NB4 (cell line): ENCODE data around the gene PRSS2.

Source experiments
- DNase-seq: peaks from one replicate; pipeline ENCODE4 v3.0.0; 2010; ENCODE audit warnings: low read depth
- H3K4me3 ChIP-seq: one replicate; pipeline ENCODE4 v1.5.1; 2011; ENCODE audit warnings: mild to moderate bottlenecking, low read depth, low read length, moderate library complexity
- MYC ChIP-seq: IDR thresholded peaks from 2 replicates; pipeline ENCODE4 v1.6.1; 2011; ENCODE audit warnings: low read depth, low read length
- POLR2A ChIP-seq: IDR thresholded peaks from 2 replicates; pipeline ENCODE4 v1.6.1; 2011; ENCODE audit warnings: mild to moderate bottlenecking; ENCODE audit not compliant: insufficient read length; ENCODE audit errors: extremely low read depth
- TF ChIP-seq, protein P1 (sequence below): IDR thresholded peaks from 2 replicates; pipeline ENCODE4 v1.6.1; 2011; ENCODE audit warnings: low read depth, low read length
- TF ChIP-seq, protein P2 (sequence below): IDR thresholded peaks from one replicate; pipeline ENCODE4 v1.5.1; 2012; ENCODE audit warnings: low read depth, low read length

Gene PRSS2

DNA sequence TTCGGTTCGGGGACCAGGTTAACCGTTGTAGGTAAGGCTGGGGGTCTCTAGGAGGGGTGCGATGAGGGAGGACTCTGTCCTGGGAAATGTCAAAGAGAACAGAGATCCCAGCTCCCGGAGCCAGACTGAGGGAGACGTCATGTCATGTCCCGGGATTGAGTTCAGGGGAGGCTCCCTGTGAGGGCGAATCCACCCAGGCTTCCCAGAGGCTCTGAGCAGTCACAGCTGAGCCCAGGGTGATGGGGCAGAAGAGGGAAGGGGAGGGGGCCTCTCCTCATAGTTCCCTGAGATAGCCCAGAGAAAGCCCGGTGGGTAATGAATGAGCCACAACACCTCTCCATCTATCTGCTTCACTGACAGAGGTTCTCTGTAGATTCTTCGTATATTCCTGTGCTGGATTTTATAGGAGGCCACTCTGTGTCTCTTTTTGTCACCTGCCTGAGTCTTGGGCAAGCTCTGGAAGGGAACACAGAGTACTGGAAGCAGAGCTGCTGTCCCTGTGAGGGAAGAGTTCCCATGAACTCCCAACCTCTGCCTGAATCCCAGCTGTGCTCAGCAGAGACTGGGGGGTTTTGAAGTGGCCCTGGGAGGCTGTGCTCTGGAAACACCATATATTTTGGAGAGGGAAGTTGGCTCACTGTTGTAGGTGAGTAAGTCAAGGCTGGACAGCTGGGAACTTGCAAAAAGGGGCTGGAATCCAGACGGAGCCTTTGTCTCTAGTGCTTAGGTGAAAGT is 16.4 kb downstream of the PRSS2 start:
- no peak for TF ChIP-seq MYC
- no peak for TF ChIP-seq POLR2A
- TF ChIP-seq, protein P1, sequence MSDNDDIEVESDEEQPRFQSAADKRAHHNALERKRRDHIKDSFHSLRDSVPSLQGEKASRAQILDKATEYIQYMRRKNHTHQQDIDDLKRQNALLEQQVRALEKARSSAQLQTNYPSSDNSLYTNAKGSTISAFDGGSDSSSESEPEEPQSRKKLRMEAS = no peak
- H3K4me3 ChIP-seq = no peak overlapping the region
- no peak for DNase-seq

DNA sequence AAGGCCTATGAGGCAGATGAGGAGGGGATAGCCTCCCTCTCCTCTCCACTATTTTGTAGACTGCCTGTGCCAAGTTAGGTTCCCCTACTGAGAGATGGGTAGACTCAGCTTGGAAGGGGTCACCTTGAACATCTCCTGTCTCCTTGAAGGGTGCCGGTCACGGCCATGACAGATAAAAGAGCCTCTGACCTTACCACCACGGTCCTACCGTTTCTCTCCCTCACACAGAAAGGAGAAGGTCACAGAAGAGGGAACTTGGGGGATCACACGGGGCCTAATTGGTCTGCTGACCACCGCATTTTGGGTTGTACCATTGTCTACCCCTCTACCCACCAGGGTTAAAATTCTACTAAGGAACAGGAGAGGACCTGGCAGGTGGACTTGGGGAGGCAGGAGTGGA is 17.0 kb downstream of the PRSS2 start:
- H3K4me3 ChIP-seq = no peak overlapping the region
- TF ChIP-seq, protein P2, sequence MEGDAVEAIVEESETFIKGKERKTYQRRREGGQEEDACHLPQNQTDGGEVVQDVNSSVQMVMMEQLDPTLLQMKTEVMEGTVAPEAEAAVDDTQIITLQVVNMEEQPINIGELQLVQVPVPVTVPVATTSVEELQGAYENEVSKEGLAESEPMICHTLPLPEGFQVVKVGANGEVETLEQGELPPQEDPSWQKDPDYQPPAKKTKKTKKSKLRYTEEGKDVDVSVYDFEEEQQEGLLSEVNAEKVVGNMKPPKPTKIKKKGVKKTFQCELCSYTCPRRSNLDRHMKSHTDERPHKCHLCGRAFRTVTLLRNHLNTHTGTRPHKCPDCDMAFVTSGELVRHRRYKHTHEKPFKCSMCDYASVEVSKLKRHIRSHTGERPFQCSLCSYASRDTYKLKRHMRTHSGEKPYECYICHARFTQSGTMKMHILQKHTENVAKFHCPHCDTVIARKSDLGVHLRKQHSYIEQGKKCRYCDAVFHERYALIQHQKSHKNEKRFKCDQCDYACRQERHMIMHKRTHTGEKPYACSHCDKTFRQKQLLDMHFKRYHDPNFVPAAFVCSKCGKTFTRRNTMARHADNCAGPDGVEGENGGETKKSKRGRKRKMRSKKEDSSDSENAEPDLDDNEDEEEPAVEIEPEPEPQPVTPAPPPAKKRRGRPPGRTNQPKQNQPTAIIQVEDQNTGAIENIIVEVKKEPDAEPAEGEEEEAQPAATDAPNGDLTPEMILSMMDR = no peak
- TF ChIP-seq MYC = no peak
- TF ChIP-seq, protein P1 = no peak
- TF ChIP-seq POLR2A = no peak

DNA sequence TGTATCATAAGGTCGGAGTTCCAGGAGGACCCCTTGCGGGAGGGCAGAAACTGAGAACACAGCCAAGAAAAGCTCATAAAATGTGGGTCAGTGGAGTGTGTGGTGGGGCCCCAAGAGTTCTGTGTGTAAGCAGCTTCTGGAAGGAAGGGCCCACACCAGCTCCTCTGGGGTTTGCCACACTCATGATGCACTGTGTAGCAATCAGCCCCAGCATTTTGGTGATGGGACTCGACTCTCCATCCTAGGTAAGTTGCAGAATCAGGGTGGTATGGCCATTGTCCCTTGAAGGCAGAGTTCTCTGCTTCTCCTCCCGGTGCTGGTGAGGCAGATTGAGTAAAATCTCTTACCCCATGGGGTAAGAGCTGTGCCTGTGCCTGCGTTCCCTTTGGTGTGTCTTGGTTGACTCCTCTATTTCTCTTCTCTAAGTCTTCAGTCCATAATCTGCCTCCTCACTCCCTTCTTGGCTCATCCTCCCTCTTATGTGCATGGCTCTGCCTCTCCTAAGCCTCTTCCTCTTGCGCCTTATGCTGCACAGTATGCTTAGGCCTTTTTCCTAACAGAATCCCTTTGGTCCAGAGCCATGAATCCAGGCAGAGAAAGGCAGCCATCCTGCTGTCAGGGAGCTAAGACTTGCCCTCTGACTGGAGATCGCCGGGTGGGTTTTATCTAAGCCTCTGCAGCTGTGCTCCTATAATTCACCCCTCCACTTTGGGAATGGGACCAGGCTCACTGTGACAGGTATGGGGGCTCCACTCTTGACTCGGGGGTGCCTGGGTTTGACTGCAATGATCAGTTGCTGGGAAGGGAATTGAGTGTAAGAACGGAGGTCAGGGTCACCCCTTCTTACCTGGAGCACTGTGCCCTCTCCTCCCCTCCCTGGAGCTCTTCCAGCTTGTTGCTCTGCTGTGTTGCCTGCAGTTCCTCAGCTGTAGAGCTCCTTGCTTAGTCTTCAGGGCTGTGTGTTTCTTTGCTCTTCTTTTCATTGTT is 17.8 kb downstream of the PRSS2 start:
- TF ChIP-seq, protein P2 = no peak
- TF ChIP-seq POLR2A (no peak), MYC (no peak)
- TF ChIP-seq, protein P1 = no peak
- DNase-seq = no peak
- H3K4me3 ChIP-seq = no peak overlapping the region

More for the DNA sequence above, 17.0 kb downstream of the PRSS2 start:
- no peak for DNase-seq

DNA sequence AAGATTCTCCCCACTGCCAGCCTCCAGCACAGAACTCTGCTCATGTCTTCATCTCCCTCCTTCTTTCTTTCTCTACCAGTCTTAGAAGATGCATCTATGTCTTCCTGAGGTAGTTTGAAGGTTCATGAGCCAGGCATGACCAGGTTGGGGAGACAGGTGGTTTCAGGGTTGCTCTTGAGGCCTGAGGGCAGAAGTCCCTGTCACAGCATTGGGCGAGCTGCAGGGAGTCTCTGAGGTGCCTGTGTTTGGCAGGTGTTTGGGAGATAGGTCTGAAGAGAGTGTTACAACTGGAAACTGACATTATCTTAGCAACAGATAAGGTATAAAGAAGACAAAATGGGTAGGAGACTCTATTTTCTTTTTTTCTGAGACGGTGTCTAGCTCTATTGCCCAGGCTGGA is 18.7 kb downstream of the PRSS2 start:
- no peak for TF ChIP-seq POLR2A
- TF ChIP-seq, protein P1 = no peak
- TF ChIP-seq, protein P2 = no peak
- TF ChIP-seq MYC = no peak
- H3K4me3 ChIP-seq = no peak overlapping the region
- no peak for DNase-seq

DNA sequence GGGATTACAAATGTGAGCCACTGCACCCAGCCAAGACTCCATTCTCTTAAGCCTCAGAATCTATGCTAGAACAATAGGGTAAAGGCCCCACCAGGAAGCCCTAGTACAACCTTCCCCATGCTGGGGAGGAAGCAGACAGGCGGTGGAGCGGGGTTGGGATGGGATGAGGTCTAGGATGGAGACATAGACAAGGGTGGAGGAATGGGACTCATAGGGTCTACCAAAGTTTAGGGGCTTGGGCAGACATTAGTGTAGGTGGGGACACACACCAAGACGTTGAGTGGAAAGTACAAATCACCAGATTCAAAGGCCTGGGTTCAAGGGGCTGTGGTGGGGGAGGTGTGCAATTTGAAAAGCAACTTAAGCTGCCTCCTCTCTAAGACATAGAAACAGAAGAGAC is 19.3 kb downstream of the PRSS2 start:
- TF ChIP-seq MYC = no peak
- no peak for TF ChIP-seq POLR2A
- TF ChIP-seq, protein P2 = no peak
- TF ChIP-seq, protein P1 = no peak
- DNase-seq = no peak
- H3K4me3 ChIP-seq = no peak overlapping the region

DNA sequence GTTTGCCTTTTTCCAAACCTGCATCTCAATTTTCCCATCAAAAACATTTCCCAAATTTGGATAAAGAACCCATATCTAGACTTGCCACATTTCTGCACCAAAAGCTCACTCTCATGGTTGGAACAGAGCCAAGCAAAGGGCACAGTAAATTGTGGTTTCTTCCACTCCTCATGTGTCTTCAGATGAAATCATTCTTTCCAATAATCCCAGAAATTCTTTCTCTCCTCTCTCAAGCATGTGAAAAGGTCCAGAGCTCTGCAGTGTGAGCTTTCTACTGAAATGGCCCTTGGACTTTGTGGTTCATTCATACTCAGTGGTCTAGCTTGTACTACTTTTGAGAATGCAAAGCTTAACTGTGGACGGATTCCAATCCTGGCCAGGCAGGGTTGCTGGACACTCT is 19.8 kb downstream of the PRSS2 start:
- TF ChIP-seq MYC (no peak), POLR2A (no peak)
- TF ChIP-seq, protein P2 = no peak
- TF ChIP-seq, protein P1 = no peak
- H3K4me3 ChIP-seq = no peak overlapping the region
- no peak for DNase-seq
